ENCODE results near the gene SLCO2B1. TPM values are rescaled to one million over a fixed set of nuclear protein-coding genes. Genes with fewer than 3 reads are reported as not detected.

SLCO2B1 gene
- total RNA-seq, 1 experiment from 2014 or later = not detected

DNA sequence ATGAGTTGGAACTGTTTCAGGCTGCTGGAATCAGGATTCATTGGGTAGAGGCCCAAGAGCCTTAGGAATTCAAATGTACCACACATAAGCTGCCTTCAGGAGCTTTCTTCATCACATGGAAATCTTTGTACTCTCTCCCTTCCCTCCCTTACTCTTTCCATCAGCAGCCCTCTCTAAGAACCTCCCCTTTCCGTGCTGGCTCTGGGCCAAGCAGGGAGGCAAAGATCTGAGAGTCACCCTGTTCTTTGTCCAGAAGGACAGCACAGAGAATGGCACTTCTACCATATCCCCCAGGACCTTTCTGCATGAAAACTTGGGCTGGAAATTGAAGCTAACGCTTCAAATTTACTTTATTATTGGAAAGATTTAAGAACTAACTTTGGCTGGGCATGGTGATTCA, 69.0 kb downstream of the SLCO2B1 start:
- CTCF ChIA-PET = interaction anchor here (0.6 kb wide), 1 partner anchor 16 kb away, joined by 4 read pairs; no protein-coding TSS in a partner anchor
- Mint-ChIP-seq H3K4me1 (ENCODE audit: insufficient read depth, unreplicated experiment) (no peaks in the 10 kb centered on the region), H3K4me3 (ENCODE audit: unreplicated experiment) (no peak overlapping the region), H3K9me3 (ENCODE audit: unreplicated experiment) (no peaks in the 10 kb centered on the region), H3K27ac (ENCODE audit: low read depth, unreplicated experiment) (no peak overlapping the region), H3K27me3 (ENCODE audit: insufficient read depth, unreplicated experiment) (peaks cover 37% of the 10 kb centered on the region), H3K36me3 (ENCODE audit: insufficient read depth, unreplicated experiment) (no peaks in the 10 kb centered on the region)
- DNase-seq (ENCODE audit: unreplicated experiment) = no peak
- POLR2A ChIA-PET = no interaction called here
- TF ChIP-seq, protein P1, sequence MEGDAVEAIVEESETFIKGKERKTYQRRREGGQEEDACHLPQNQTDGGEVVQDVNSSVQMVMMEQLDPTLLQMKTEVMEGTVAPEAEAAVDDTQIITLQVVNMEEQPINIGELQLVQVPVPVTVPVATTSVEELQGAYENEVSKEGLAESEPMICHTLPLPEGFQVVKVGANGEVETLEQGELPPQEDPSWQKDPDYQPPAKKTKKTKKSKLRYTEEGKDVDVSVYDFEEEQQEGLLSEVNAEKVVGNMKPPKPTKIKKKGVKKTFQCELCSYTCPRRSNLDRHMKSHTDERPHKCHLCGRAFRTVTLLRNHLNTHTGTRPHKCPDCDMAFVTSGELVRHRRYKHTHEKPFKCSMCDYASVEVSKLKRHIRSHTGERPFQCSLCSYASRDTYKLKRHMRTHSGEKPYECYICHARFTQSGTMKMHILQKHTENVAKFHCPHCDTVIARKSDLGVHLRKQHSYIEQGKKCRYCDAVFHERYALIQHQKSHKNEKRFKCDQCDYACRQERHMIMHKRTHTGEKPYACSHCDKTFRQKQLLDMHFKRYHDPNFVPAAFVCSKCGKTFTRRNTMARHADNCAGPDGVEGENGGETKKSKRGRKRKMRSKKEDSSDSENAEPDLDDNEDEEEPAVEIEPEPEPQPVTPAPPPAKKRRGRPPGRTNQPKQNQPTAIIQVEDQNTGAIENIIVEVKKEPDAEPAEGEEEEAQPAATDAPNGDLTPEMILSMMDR (IDR thresholded peaks at IDR 0.05; ENCODE audit: unreplicated experiment) = no peak
- intact Hi-C loops (cut with micrococcal nuclease) = no loop called here
- BruUV-seq (replicated peaks) = no TSS peak

DNA sequence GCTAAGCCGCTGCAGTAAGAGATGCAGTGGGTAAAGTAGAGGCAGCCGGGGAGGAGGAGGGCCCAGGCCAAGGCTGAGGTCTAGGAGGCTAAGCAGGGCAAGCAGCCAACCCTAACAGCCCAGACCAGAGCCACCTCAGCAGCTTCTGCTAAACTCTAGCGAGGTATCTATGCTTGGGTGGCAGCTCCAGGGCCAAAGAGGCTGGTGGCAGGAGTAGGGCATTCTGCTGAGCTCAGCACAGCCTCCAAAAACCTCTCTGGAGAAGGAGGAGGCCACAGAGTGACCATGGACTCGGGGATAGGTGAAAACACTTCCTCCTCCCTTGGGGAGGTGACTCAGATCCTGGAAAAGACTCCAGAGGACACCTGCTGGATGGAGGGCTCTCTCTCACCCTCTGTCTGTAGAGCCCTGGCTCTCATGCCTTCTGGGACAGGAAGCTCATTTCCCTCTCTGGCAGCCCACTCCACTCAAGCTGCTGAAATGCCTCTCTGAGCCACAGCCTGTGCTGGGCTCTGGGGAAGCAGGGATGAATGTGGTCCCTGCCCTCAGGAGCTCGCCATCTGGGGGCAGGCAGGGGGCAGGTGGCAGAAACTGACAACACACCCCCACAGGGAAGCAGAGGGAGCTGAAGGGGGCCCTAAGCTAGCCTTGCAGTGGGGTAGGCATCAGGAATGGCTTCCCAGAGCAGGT, 73.2 kb downstream of the SLCO2B1 start:
- Mint-ChIP-seq H3K4me3 (ENCODE audit: unreplicated experiment) (no peak overlapping the region), H3K36me3 (ENCODE audit: insufficient read depth, unreplicated experiment) (no peaks in the 10 kb centered on the region), H3K9me3 (ENCODE audit: unreplicated experiment) (no peaks in the 10 kb centered on the region), H3K4me1 (ENCODE audit: insufficient read depth, unreplicated experiment) (no peaks in the 10 kb centered on the region), H3K27ac (ENCODE audit: low read depth, unreplicated experiment) (no peak overlapping the region), H3K27me3 (ENCODE audit: insufficient read depth, unreplicated experiment) (peaks cover 22% of the 10 kb centered on the region)
- ChIA-PET CTCF (interaction anchor here (0.7 to 2.6 kb wide), 3 partner anchors 19 to 83 kb away, joined by 3 to 7 read pairs (median 5); no protein-coding TSS in a partner anchor), POLR2A (no interaction called here)
- no TSS peak for BruUV-seq (replicated peaks)
- intact Hi-C loops (cut with micrococcal nuclease) = no loop called here
- TF ChIP-seq, protein P1 (IDR thresholded peaks at IDR 0.05; ENCODE audit: unreplicated experiment) = no peak
- DNase-seq (ENCODE audit: unreplicated experiment) = no peak

DNA sequence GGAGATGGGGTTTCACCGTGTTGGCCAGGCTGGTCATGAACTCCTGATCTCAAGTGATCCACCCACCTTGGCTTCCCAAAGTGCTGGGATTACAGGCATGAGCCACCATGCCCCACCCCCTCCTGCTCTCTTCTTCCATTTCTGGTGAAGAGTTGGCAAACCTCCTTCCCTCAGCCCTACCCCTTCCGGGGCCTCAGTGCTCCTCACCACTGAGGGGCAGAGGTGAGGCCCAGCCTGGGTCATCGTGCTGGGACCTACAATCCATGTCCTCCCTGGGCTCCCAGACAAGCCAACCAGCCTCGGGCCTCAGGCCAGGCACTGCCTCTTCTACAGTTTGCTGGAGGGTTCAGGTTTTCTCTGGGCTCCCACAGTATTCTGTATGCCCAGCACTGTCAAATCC, 74.9 kb downstream of the SLCO2B1 start:
- no peaks in the 10 kb centered on the region for H3K4me1 Mint-ChIP-seq (ENCODE audit: insufficient read depth, unreplicated experiment)
- CTCF ChIA-PET = interaction anchor here (0.6 to 2.6 kb wide), 4 partner anchors 12 to 85 kb away, joined by 3 to 7 read pairs (median 4); no protein-coding TSS in a partner anchor
- intact Hi-C loops (cut with micrococcal nuclease) = no loop called here
- H3K9me3 Mint-ChIP-seq (ENCODE audit: unreplicated experiment) = no peaks in the 10 kb centered on the region
- H3K27me3 Mint-ChIP-seq (ENCODE audit: insufficient read depth, unreplicated experiment) = peaks cover 19% of the 10 kb centered on the region
- H3K36me3 Mint-ChIP-seq (ENCODE audit: insufficient read depth, unreplicated experiment) = no peaks in the 10 kb centered on the region
- POLR2A ChIA-PET = no interaction called here
- no peak overlapping the region for H3K27ac Mint-ChIP-seq (ENCODE audit: low read depth, unreplicated experiment)
- no peak for DNase-seq (ENCODE audit: unreplicated experiment)
- no peak overlapping the region for H3K4me3 Mint-ChIP-seq (ENCODE audit: unreplicated experiment)
- TF ChIP-seq, protein P1 (IDR thresholded peaks at IDR 0.05; ENCODE audit: unreplicated experiment) = no peak
- BruUV-seq (replicated peaks) = no TSS peak

DNA sequence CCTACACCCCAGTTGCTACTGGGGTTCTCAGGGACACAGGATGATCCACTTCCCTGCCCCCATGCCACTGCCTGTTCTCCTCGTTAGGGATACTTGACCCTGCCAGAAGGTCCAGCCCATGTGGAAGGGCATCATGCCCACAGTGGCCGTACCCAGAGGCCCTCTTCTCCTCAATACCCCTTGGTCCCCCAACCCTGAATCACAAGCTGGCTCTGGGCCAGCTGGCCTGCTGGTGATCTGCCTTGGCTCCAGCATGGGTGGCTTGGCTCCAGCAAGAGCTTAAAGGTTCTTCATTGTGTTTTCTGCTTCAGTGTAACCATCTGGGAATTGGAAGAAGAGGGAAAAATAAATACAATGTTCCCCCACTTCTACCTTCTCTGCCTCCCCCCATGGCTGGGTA, 78.6 kb downstream of the SLCO2B1 start:
- Mint-ChIP-seq H3K36me3 (ENCODE audit: insufficient read depth, unreplicated experiment) (no peaks in the 10 kb centered on the region), H3K4me3 (ENCODE audit: unreplicated experiment) (no peak overlapping the region), H3K27me3 (ENCODE audit: insufficient read depth, unreplicated experiment) (peaks cover 43% of the 10 kb centered on the region), H3K9me3 (ENCODE audit: unreplicated experiment) (no peaks in the 10 kb centered on the region), H3K27ac (ENCODE audit: low read depth, unreplicated experiment) (no peak overlapping the region), H3K4me1 (ENCODE audit: insufficient read depth, unreplicated experiment) (no peaks in the 10 kb centered on the region)
- POLR2A ChIA-PET = no interaction called here
- TF ChIP-seq, protein P1 (IDR thresholded peaks at IDR 0.05; ENCODE audit: unreplicated experiment) = no peak
- CTCF ChIA-PET = interaction anchor here (0.6 to 0.7 kb wide), 3 partner anchors 10 to 132 kb away, joined by 3 to 5 read pairs (median 3); no protein-coding TSS in a partner anchor
- intact Hi-C loops (cut with micrococcal nuclease) = no loop called here
- no TSS peak for BruUV-seq (replicated peaks)
- no peak for DNase-seq (ENCODE audit: unreplicated experiment)

Measured in MCF 10A (cell line).